GM21360 (cell line): ENCODE measurements around the gene MMD2.
"Not testable (repeated sequence)": the region's sequence is repeated elsewhere in the genome, so short reads cannot be mapped to it uniquely, and the experiment has no call there.

Experiments used
- ATAC-seq: cut with Tn5 transposase; IDR thresholded peaks from one replicate; pipeline ENCODE4 v1.9.1; 2021; ENCODE audit warnings: mild to moderate bottlenecking, moderate library complexity; ENCODE audit not compliant: unreplicated experiment

The MMD2 gene, protein sequence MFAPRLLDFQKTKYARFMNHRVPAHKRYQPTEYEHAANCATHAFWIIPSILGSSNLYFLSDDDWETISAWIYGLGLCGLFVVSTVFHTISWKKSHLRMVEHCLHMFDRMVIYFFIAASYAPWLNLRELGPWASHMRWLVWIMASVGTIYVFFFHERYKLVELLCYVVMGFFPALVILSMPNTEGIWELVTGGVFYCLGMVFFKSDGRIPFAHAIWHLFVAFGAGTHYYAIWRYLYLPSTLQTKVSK

DNA sequence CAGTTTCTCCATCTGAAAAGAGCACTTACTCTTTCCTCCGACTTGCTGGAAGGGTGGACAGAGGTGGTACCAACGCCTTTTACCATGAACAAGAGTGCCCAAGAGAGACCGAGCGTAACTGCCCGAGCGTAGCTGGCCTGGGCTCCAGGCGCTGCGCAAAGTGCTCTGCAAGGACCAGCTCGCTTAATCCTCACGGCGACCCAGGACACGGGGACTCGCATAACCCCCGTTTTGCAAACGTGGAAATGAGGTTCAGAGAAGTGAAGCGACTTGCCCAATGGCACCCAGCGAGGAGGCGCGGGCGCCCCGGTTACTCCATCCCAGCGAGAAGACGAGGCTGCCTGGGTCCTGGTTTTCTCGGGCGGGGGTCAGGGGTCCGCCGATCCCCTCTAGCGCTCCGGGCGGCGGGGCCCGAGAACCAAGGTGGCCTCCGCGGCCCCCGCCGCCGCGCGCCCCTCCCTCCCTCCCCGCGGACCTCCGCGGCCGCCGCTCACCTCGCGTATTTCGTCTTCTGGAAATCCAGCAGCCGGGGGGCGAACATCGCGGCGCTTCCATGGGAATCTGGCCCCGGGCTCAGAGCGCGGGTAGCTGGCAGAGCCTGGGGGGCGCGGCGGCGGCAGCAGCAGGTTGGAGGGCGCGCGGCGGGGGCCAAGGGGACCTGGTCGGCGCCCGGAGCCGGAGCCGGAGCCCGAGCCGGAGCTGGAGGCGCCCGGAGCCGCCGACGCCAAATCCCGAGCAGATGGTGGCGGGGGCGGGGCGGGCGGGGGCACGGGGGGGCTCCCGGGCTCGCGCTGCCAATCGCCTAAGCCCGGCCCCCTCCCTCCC is at the start of gene MMD2:
Gene MMD2, minus strand, starts transcription at position 711 of the 825 bp plus-strand sequence. Its CDS starts 170 bp downstream, at position 541.
- ATAC-seq, result no peak

DNA sequence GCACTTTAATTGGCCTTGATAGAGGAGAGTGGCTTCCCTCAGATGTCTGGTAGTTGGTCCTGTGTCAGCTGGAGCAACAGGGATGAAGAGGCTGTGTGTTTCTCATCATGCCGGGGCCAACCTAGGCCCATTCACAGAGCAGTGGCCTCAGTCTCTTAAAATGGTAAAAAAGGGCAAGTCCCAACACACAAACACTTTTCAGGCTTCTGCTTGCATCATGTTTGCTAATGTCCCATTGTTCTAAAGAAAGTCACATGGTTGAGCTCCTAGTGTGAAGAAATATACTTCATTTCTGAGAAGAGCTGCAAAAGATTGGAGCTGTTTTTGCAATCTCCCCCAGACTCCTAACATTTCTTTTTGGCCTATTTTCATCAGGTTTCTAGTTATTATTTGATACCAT is 46.1 kb upstream of the MMD2 start:
- no peak for ATAC-seq

DNA sequence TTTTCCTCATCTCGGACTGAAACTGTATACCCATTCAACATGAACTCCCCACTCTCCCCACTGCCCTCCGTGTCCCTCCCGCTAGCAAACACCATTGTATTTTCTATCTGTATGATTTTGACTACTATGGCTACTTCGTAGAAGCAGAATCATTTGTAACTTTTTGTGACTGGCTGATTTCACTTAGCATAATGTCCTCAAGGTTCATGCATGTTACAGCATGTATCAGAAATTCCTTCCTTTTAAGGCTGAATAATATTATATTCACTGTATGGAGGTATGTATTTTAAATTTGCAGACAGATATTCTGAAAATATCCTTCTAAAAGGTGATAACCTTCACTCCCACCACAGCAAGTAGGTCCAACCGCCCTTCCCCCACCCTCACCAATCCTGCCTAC is 42.9 kb upstream of the MMD2 start:
- no peak for ATAC-seq

DNA sequence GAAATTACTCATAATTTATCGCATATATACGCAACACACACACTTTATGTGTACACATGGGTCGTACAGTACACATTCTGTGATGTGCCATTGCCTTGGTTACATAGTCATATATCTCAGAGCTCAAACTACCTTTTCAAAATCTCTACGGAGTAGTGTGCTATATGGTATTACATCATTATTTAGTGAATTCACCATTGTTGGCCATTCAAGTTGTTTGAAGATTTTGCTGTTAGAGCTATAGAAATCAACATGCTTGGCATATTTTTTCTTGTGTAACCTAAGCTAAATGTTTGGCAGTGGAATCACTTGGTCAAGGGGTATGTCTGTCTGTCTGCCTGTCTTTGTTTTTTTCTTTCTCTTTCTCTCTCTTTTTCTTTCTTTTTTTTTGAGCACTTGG is 42.0 kb upstream of the MMD2 start:
- ATAC-seq, result no peak

DNA sequence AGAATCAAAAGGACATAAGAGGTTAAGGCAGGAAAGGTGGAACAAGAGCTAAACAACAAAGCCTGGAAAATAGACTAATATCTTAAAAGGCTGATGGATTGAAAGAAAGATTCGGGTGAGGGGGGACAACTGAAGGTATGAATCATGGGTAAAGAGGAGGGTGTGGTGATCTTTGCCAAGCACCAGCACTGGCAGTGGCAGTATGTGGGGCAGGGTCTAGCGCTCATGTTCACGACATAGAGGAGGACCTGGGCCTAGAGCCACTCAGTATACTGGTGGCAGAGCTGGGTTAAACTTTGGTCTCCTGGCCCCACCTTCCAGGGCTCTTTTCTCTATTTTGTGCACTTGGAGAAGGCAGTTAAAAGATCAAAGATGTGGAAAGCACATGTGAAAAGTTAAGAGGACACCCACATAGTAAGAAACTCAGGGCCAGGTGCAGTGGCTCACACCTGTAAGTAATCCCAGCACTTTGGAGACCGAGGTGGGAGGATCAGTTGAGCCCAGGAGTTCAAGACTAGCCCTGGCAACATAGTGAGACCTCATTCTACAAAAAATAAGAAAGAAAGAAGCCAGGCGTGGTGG is 40.5 kb upstream of the MMD2 start:
- no peak for ATAC-seq

DNA sequence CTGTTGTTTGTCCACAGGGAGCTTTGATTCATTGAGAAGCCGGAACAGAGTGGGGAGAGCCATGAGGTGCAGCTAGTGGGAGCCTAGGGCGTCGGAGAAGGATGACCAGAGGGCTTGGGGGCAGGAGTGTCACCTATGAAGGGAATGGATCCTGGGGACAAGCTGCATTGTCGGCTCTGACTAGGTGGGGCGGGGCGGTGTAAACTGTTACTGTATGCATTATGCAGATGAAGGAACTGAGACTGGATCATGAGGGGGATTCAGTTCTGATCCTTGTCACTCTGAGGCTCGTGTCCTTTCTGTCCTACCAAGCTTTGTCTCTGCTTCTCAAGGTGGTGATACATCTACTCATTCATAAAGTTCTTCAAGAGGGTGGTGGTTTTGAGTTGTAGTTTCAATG is 39.9 kb upstream of the MMD2 start:
- no peak for ATAC-seq

DNA sequence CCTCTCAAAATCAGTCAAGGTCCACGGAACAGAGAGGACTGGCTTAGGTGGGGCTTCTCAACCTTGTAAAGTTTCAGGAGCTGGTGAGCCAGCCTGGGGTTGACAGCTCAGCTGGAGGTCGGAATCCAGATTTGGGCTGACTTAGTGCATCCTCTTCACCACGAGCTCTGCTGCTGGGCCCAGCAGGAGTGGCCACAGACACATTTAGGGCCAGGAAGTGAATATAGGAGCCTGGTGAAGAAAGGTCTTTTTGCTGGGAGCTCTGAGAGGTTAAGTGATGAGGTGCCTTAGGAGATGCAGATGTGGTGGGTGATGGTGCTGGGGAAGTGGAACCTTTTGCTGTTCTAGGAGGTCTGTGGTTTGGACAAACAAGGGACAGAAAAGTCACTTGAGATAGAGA is 39.3 kb upstream of the MMD2 start:
- no peak for ATAC-seq

DNA sequence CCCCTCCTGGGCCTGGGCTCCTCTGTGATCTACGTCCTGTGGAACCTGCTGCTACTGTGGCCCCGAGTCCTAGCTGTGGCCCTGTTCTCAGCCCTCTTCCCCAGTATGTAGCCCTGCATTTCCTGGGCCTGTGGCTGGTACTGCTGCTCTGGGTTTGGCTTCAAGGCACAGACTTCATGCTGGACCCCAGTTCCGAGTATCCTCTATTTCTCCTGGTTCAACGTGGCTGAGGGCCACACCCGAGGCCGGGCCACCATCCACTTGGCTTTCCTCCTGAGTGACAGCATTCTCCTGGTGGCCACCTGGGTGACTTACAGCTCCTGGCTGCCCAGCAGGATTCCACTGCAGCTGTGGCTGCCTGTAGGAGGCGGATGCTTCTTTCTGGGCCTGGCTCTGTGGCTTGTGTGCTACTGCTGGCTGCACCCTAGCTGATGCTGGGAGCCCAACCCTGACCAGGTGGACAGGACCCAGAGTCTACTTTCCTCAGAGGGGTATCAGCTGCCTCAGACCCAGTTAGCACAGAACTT is 37.8 kb upstream of the MMD2 start:
- no peak for ATAC-seq

DNA sequence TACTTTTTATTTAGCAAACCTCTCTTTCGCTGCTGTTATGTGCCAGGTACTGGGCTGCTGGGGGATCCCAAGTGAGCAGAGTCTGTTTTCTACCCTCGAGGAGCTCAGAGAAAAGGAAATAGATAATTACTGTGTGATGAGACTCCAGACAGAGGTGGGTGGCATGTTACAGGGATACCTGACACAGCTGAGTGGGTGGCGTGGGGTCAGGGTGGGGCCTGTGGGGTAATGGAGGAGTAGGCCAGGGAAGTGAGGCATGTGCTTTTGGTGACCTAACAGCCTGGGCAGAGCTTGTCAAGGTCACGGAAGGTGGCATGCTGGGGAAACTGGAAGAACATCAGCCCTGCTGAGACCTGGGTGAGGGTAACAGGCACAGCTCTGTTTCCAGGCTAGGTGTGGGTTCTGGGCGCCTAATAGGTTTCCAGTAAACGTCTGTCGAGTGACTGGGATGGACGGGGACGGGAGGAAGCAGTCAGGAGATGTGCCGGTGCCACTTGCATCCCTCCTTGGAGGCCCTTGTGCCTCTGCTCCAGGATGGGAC is 36.5 kb upstream of the MMD2 start:
- ATAC-seq, result no peak

DNA sequence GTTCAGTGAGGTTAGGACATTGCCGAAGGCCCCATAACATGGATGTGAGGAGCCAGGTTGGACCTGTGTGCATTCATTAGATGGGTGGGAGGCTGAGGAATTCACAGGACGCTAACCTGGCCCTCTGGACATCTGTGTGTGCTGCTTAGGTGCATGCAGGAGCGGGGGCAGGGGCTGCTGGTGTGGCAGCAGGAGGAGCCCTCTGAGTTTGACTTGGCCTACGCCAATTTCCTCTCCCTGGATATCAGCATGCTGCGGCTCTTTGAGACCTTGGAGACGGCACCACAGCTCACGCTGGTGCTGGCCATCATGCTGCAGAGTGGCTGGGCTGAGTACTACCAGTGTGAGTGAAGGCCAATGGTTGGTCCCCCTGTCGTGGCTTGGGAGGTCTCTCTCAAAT is 34.5 kb upstream of the MMD2 start:
- ATAC-seq, result no peak

DNA sequence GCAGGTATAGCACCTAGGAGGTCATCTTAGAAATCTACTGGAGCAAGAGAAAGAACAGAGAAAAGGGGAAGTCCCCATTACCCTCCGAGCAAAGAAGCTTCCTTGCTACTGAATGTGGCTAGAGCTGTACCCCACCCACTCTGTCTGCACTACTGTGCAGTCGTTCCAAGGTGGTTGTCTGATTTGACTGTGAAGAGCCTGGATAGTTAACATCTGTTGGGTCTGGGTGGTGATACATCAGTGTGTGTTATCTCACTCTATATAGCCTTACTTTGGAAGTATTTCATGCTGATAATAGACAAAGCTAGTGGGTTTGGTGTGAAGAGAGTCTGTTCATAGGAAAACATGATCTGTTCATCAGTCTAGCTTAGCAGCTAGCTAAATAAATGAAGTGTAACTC is 23.8 kb upstream of the MMD2 start:
- peak; percentile 72 for ATAC-seq

DNA sequence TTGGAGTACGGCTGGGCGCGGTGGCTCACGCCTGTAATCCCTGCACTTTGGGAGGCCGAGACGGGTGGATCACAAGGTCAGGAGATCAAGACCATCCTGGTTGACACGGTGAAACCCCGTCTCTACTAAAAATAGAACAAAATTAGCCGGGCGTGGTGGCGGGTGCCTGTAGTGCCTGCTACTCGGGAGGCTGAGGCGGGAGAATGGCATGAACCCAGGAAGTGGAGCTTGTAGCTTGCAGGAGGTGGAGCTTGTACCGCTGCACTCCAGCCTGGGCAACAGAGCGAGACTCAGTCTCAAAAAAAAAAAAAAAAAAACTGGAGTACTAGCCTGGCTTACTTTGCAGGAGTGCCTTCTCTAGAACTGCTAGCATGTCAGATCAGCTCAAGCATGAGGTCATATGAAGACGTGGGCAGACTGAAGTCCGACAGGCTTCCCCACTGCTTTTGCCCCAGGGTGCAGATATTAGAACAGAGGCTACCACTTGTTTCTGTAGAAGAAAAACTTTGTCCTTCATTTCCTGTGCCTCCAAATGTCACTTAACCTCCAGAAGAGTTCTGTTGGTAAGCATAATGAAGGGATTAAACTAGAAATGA is 22.4 kb upstream of the MMD2 start:
- ATAC-seq, result not testable (repeated sequence)

DNA sequence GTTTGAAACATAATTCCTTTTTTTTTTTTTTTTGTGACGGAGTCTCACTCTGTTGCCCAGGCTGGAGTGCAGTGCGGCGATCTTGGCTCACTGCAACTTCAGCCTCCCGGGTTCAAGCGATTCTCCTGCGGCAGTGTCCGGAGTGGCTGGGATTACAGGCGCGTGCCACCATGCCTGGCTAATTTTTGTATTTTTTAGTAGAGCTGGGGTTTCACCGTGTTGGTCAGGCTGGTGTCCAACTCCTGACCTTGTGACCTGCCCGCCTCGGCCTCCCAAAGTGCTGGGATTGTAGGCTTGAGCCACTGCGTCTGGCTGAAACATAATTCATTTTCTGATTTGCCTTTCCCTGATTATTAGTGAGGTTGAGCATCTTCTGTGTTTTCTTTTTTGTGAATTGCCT is 16.6 kb upstream of the MMD2 start:
- not testable (repeated sequence) for ATAC-seq

DNA sequence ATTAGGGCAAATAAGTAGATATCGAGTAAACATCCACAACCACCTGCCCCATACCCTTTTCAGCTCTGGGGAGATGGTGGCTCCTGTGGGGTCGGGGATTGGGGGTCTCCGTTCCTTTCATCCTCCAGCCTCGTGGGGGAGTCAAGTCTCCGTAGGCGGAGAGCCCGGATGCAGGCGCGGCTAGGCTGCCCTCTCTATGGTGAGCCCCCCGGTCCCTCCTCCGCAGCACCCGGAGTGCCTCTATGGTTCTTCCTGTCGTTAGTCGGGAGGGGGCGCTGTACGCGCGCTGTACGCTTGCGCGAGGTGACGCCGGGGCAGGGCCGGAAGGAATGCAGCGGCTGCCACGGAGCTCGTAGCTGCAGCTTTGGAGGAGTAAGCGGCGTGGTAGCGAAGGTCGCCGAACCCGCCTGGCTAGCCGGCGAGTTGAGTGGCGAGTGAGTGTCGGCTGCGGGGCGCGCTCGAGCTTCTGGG is 14.8 kb upstream of the MMD2 start:
- ATAC-seq, result peak; percentile 96

DNA sequence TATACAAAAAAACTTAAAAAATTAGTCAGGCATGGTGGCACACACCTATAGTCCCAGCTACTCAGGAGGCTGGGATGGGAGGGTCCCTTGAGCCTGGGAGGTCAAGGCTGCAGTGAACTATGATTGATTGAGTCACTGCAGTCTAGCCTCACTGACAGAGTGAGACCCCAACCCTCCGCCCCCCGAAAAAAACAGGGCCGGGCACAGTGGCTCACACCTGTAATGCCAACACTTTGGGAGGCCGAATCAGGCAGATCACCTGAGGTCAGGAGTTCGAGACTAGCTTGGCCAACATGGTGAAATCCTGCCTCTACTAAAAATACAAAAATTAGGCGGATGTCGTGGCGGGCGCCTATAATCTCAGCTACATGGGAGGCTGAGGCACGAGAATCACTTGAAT is 13.5 kb upstream of the MMD2 start:
- ATAC-seq, result not testable (repeated sequence)

DNA sequence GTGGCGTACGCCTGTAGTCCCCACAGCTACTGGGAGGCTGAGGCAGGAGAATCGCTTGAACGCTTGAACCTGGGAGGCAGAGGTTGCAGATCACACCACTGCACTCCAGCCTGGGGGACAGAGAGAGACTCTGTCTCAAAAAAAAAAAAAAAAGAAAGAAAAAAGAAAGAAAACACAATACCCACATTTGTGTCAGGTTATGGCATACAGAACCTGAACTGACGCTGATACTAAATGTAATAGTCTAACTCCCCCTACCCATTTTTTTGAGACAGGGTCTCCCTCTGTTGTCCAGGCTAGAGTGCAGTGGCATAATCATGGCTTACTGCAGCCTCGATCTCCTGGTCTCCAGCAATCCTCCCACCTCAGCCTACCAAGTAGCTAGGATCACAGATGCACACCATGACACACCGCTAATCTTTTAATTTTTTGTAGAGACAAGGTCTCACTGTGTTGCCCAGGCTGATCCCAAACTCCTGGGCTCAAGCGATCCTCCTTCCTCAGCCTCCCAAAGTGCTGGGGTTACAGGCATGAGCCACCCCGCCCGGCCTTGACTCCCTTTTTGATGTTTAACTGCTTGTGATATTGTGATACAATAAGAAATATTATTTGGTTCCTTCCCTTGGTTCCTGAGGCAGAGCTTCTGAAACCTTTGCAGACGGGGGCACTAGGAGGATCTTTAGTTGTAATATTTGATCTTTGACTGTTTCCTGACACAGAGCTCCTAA is 6.5 kb upstream of the MMD2 start:
- ATAC-seq, result no peak

DNA sequence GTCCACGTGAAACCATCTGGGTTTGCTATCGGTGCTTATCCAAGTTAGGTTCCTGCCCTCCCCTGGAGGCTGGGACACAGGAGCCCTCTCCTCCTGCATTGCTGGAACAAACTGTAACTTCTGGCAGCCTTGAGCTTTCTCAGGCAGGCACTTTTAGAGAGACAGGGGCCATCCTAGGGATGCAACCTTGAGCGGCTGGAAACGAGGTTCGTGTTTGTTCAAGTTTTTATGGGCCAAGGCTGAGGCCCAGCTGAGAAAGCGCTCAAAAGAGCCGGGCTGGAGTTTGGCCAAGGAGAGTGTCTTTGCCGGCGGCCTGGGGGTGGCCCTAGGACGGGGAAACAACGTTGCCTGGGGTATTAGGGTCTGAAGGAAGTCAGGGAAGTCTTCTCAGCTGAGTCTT is 5.5 kb upstream of the MMD2 start:
- no peak for ATAC-seq

DNA sequence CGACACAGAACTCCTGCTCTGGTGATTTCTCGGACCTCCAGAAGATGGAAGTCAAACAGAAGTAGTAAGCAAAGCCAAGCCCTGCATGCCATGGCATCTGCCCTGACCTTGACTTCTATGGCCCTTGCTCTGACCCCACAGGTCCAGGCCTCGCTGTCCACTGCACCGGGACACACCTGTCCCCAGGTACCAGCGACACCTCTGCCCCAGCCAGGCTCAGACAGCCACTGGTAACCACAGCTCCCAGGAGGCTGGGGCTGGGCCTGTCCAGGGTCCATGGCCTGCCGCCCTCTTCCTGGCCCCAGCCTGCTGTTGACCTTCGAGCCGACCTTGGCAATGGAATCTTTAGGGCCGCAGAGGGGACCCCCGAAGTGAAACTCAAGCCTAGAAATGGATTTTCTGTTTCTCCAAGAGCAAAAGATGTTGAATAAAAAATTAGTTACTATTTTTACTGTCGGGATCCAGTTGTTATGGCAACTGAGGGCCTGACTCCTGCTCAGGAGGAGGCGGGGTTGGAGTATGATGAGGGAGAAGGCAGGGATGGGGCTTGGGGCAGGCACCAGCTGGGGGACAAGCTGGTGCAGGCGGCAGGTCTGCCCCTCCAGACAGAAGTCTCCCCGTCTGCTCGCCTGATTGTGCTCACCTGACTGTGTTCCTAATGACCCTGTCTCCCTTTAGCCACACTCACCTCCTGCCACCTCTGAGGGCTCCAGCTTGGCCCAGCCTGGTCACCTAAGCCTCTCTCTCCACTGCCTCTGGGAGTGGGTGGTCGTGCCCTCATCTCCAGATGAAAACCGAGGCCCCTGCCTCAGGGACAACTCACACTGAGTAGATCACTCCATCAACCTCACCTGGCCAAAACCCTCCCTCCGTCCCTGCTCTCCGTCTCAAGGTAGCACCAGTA is 4.1 kb upstream of the MMD2 start:
- no peak for ATAC-seq

DNA sequence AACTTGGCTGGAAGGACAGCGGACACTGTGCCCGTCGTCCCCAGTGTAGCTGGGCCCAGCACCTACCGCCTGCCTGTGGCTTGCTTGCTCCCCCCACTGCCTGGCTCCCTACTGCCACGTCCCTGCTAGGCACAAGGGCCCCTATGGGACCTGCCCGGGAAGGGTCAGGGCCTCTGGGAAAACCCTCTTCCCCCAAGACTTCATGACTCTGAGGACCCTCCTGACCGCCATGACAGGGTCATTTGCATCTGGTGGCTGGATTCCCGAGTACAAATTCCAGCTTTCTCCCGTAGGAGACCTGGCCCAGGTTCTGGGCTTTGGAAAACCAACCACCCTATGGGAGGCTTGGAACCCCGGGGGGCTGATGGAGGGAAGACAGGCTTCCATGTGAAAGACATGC is 1.4 kb upstream of the MMD2 start:
- no peak for ATAC-seq
